HepG2 (cell line): Measurements from ENCODE around the gene HS6ST2. TPM values are rescaled to one million over a fixed set of nuclear protein-coding genes. Genes with fewer than 3 reads are reported as not detected.

ENCODE experiments used
- ATAC-seq: fragments of 200-7000 bp; cut with Tn5 transposase; 3 replicates; pipeline ENCODE4 v1.9.1; 2020; ENCODE audit warnings: mild to moderate bottlenecking, moderate library complexity
- BruUV-seq: library from RNA; stranded (reverse); fragments of 400-500 nt; replicated peaks from 2 replicates; lab custom pipeline; 2021; lab: Mats Ljungman, UMichigan
- CTCF ChIA-PET: fragments of 300-600 bp; formaldehyde crosslinking; extraction: SDS; loops from one replicate; lab custom pipeline; 2021; ENCODE audit warnings: low total read pairs, inconsistent platforms, low intra/inter-chr PET ratio; lab: Yijun Ruan, JAX
- POLR2A ChIA-PET: fragments of 350-600 bp; sonication (Branson Sonifier 250); formaldehyde crosslinking; loops from one replicate; lab custom pipeline; 2020; ENCODE audit warnings: antibody characterized with exemption, inconsistent platforms; lab: Yijun Ruan, JAX
- DNase-seq: peaks from one replicate; pipeline ENCODE4 v3.0.0-alpha.2; 2015; ENCODE audit warnings: low spot score
- FAIRE-seq: peaks from 3 replicates; lab custom pipeline; 2011; peaks lifted over from hg19 to GRCh38; lab: Jason Lieb, UNC
- H2AFZ ChIP-seq: one replicate; pipeline ENCODE4 v1.6.1; 2011; ENCODE audit warnings: low read length, inconsistent platforms
- H3K27ac ChIP-seq: fragments of 300-600 bp; 3 replicates; pipeline ENCODE4 v1.8.0; 2011; ENCODE audit warnings: mixed run types, mild to moderate bottlenecking, mixed read lengths, low read length, inconsistent platforms; ENCODE audit not compliant: insufficient read depth; ENCODE audit errors: extremely low read length
- H3K27me3 ChIP-seq, 2 experiments: fragments of 200-600 bp in 1 of 2; 2 replicates in 1 of 2; 3 replicates in 1 of 2; pipeline versions ENCODE4 v1.6.0 to v1.8.0; 2011; ENCODE audit warnings: low read length in 2 of 2, mild to moderate bottlenecking in 2 of 2, moderate library complexity in 2 of 2, inconsistent platforms in 1 of 2; ENCODE audit not compliant: insufficient read depth in 2 of 2, control insufficient read depth in 1 of 2
- H3K36me3 ChIP-seq, 2 experiments: fragments of 200-600 bp in 1 of 2; replicated peaks in 1 of 2; 2 replicates in 1 of 2; 3 replicates in 1 of 2; pipeline versions ENCODE4 v1.5.1 to v1.8.0; 2011; ENCODE audit warnings: low read length in 2 of 2, inconsistent platforms in 1 of 2; ENCODE audit not compliant: insufficient read depth in 2 of 2, control insufficient read depth in 1 of 2
- H3K4me1 ChIP-seq: 2 replicates; pipeline ENCODE4 v1.5.1; 2012; ENCODE audit warnings: low read length, inconsistent platforms; ENCODE audit not compliant: insufficient read depth
- H3K4me2 ChIP-seq: 2 replicates; pipeline ENCODE4 v1.6.0; 2011; ENCODE audit warnings: low read depth, low read length, inconsistent platforms
- H3K4me3 ChIP-seq, 3 experiments: fragments of 200-600 bp in 1 of 3; sonication (generic), shearing (Covaris generic) in 1 of 3; replicated peaks in 1 of 3; 2 replicates each; pipeline ENCODE4 v1.5.1; 2011 to 2016; ENCODE audit warnings: low read length in 3 of 3, inconsistent platforms in 2 of 3, low read depth in 2 of 3, mild to moderate bottlenecking in 2 of 3, control low read depth in 1 of 3, mixed read lengths in 1 of 3; ENCODE audit not compliant: insufficient read depth in 1 of 3
- H3K79me2 ChIP-seq: one replicate; pipeline ENCODE4 v1.6.1; 2011; ENCODE audit warnings: low read length, inconsistent platforms; ENCODE audit not compliant: insufficient read depth
- H3K9ac ChIP-seq: 2 replicates; pipeline ENCODE4 v1.6.0; 2011; ENCODE audit warnings: mild to moderate bottlenecking, low read depth, low read length, inconsistent platforms; ENCODE audit not compliant: insufficient read depth
- H3K9me3 ChIP-seq: 2 replicates; pipeline ENCODE4 v1.5.1; 2012; ENCODE audit warnings: mild to moderate bottlenecking, low read length
- H4K20me1 ChIP-seq: 2 replicates; pipeline ENCODE4 v1.6.0; 2011; ENCODE audit warnings: inconsistent platforms, mild to moderate bottlenecking, low read length, moderate library complexity; ENCODE audit not compliant: insufficient read depth
- ELF1 ChIP-seq: sonication (generic); formaldehyde crosslinking; IDR thresholded peaks from 2 replicates; pipeline ENCODE4 v1.4.0; 2020; ENCODE audit warnings: missing genetic modification reagents
- ELF3 ChIP-seq: IDR thresholded peaks from 2 replicates; pipeline ENCODE4 v1.6.1; 2016; ENCODE audit warnings: missing genetic modification reagents, missing compliant biosample characterization
- FLYWCH1 ChIP-seq: sonication (generic); formaldehyde crosslinking; IDR thresholded peaks from 2 replicates; pipeline ENCODE4 v1.8.1; 2023; ENCODE audit warnings: mild to moderate bottlenecking, missing genetic modification reagents
- FOXA1 ChIP-seq, 2 experiments: fragments of 450-650 bp in 1 of 2; sonication (generic) in 1 of 2; formaldehyde crosslinking in 1 of 2; IDR thresholded peaks; 2 replicates each; pipeline versions ENCODE4 v1.4.0 to v1.6.1; 2016 to 2020; ENCODE audit warnings: missing genetic modification reagents in 1 of 2
- HDAC2 ChIP-seq: sonication (generic); formaldehyde crosslinking; IDR thresholded peaks from 2 replicates; pipeline ENCODE4 v1.4.0; 2020; ENCODE audit warnings: missing genetic modification reagents
- HHEX ChIP-seq: IDR thresholded peaks from 2 replicates; pipeline ENCODE4 v1.6.1; 2016; ENCODE audit warnings: control low read depth
- KDM2A ChIP-seq: sonication (generic); formaldehyde crosslinking; IDR thresholded peaks from 2 replicates; pipeline ENCODE4 v1.4.0; 2020; ENCODE audit warnings: low read depth, missing genetic modification reagents, borderline replicate concordance
- NR1H2 ChIP-seq: sonication (generic); formaldehyde crosslinking; IDR thresholded peaks from 2 replicates; pipeline ENCODE4 v1.8.1; 2022; ENCODE audit warnings: low read depth, missing genetic modification reagents, borderline replicate concordance
- PHF5A ChIP-seq: IDR thresholded peaks from one replicate; pipeline ENCODE4 v1.6.1; 2018; ENCODE audit warnings: low read depth, missing genetic modification reagents; ENCODE audit not compliant: unreplicated experiment
- TBX3 ChIP-seq: fragments of 450-650 bp; IDR thresholded peaks from 2 replicates; pipeline ENCODE4 v1.6.1; 2017; ENCODE audit warnings: antibody characterized with exemption, mild to moderate bottlenecking, inconsistent platforms, borderline replicate concordance
- TCF7 ChIP-seq: sonication (generic); IDR thresholded peaks from 2 replicates; pipeline ENCODE4 v1.6.1; 2016; ENCODE audit warnings: antibody characterized with exemption, low read depth
- XRCC5 ChIP-seq: fragments of 200-400 bp; formaldehyde crosslinking; optimal IDR thresholded peaks from 2 replicates; pipeline ENCODE3; 2017; ENCODE audit warnings: mild to moderate bottlenecking, low read length
- ZMAT3 ChIP-seq: sonication (generic); formaldehyde crosslinking; conservative IDR thresholded peaks from 2 replicates; pipeline ENCODE4 v1.7.0; 2021; ENCODE audit warnings: missing genetic modification reagents
- ZNF644 ChIP-seq: IDR thresholded peaks from 2 replicates; pipeline ENCODE4 v1.6.1; 2016; ENCODE audit warnings: low read depth
- WGBS: methylation state at CpG from one replicate; pipeline ENCODE4 v1.1.6; 2017; ENCODE audit warnings: low lambda C conversion rate; 5-methylcytosine and 5-hydroxymethylcytosine counted together
- in situ Hi-C: cut with HindIII; loops from 2 replicates; pipeline ENCODE4 v1.10.0; 2017; ENCODE audit warnings: low pct_unique_long_range_greater_than_20kb; ENCODE audit not compliant: extremely low pct_ligation_motif_present
- intact Hi-C: fragments of 100-400 bp; cut with micrococcal nuclease; formaldehyde crosslinking; loops from one replicate; pipeline ENCODE4 v1.10.0; 2022; ENCODE audit not compliant: unreplicated experiment
- polyA plus RNA-seq, 8 experiments: library from polyadenylated mRNA; depleted of rRNA in 3 of 8; stranded (reverse) in 7 of 8; unstranded in 1 of 8; fragments of >200 nt; fragmentation: Illumina TruSeq in 4 of 8; extraction: Trizol in 4 of 8; gene quantifications; 2 replicates each; pipeline versions ENCODE4 v1.2.1 to v1.2.3, GENCODE V29; 2011 to 2016; ENCODE audit warnings: low read depth in 4 of 8, missing spikeins in 1 of 8, mixed read lengths in 1 of 8; ENCODE audit not compliant: insufficient read depth in 1 of 8
- total RNA-seq, 5 experiments: library from RNA; depleted of rRNA; stranded (reverse); fragments of >200 nt; fragmentation: Illumina TruSeq; extraction: Trizol; gene quantifications; 2 replicates each; pipeline ENCODE4 v1.2.3, GENCODE V29; 2016; ENCODE audit warnings: low read depth in 1 of 5
- TF ChIP-seq, protein P1 (sequence below): sonication (generic); formaldehyde crosslinking; IDR thresholded peaks from 2 replicates; pipeline ENCODE4 v1.5.0; 2020; ENCODE audit warnings: missing genetic modification reagents
- TF ChIP-seq, protein P2 (sequence below): IDR thresholded peaks from 2 replicates; pipeline ENCODE4 v1.4.0; 2020; ENCODE audit warnings: mild to moderate bottlenecking, missing genetic modification reagents
- TF ChIP-seq, protein P3 (sequence below): sonication (generic); formaldehyde crosslinking; IDR thresholded peaks from 2 replicates; pipeline ENCODE4 v1.4.0; 2020; ENCODE audit warnings: missing genetic modification reagents

HS6ST2 gene
- total and polyA plus RNA-seq, 2 of the 13 experiments (the other 11 are each of a cell fraction or from before 2014, with no cell fraction given): 0.05 TPM; not detected in 1

DNA sequence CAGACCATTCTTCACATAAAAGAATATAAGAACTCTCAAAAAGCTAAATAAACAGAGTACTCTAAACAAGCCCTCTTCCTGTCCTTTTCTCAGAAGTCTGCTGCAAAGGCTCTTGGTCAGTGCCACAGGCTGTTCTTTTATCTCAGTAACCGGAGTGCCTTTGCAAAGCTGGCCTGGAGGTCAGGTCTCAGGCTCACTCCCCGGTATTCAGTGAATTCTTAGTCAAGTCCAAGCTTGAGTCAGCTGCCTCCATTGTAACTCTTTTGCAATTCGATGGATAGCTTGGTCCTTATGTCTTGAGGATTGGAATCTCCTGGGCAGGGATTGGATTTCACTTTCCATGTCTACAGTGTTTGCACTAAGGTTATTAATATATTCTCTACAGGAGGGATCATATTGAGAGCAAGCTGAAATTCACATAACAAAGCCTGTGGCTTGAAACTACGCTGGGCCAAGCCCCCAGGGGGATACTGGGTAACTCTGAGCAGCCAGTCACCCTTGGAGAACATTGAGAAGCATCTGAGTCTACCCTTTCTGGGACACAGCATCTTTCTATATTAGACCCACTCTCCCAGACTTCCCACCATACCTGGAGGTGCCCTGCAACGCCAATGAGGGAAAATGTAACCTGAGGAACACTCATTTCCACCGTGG lies 10.0 kb upstream of the HS6ST2 start (continued):
- TF ChIP-seq, protein P1, sequence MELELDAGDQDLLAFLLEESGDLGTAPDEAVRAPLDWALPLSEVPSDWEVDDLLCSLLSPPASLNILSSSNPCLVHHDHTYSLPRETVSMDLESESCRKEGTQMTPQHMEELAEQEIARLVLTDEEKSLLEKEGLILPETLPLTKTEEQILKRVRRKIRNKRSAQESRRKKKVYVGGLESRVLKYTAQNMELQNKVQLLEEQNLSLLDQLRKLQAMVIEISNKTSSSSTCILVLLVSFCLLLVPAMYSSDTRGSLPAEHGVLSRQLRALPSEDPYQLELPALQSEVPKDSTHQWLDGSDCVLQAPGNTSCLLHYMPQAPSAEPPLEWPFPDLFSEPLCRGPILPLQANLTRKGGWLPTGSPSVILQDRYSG (CRISPR knock-in tag): no peak
- TF ChIP-seq ELF1 (CRISPR knock-in tag): no peak

DNA sequence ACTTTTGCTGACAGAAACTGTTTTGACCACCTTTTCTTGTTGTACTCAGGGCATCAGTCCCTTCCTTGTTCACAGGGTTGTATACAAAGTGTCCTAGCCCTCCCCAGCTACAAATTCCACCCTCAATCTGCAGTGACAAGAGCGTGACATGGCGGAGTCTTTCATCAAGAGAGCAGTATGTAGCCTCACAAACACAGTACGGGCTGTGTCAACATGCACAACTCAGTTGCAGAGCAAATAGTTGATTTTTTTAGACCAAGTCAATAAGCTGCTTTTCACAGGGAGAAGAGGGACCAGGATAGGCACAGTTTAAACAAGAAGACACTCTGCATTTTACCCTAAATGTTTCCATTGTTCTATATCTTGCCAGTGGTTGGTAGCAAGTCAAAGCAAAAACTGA lies 8.6 kb upstream of the HS6ST2 start:
- intact Hi-C loops (no loop called here), in situ Hi-C loops (no loop called here)
- Histone ChIP-seq H3K79me2 (no peaks in the 10 kb centered on the region), H4K20me1 (no peaks in the 10 kb centered on the region), H3K4me2 (peak overlapping the region; percentile 39), H3K36me3 (no peaks in the 10 kb centered on the region), H3K27me3 (no peaks in the 10 kb centered on the region), H3K9me3 (no peaks in the 10 kb centered on the region), H3K27ac (no peak overlapping the region), H2AFZ (no peak overlapping the region), H3K4me1 (peaks cover 18% of the 10 kb centered on the region), H3K9ac (no peak overlapping the region), H3K4me3 (no peak overlapping the region; a peak in 1 of 6 replicates)
- 0% methylated on average over 1 of the region's 3 CpGs for WGBS
- DNase-seq (peak; percentile 59), FAIRE-seq (peak; percentile 81), ATAC-seq (peak; percentile 92)
- ChIA-PET POLR2A (interaction anchor here (0.5 kb wide), 1 partner anchor 220 kb away, joined by 3 read pairs; no protein-coding TSS in a partner anchor), CTCF (no interaction called here)
- no TSS peak for BruUV-seq
- TF ChIP-seq KDM2A (CRISPR knock-in tag) (no peak), HHEX (peak; percentile 80), FLYWCH1 (CRISPR knock-in tag) (no peak), TBX3 (peak; percentile 77; the same call in 1 of the 2 replicates), FOXA1 (IDR thresholded peaks at IDR 0.05) (peak; percentile 86), FOXA1 (CRISPR knock-in tag; IDR thresholded peaks at IDR 0.05) (peak; percentile 87), TCF7 (peak; percentile 90), ZMAT3 (CRISPR knock-in tag) (no peak), ELF3 (CRISPR knock-in tag) (peak; percentile 42; the same call in 1 of the 2 replicates), HDAC2 (peak; percentile 23; the same call in 1 of the 2 replicates), ZNF644 (CRISPR knock-in tag) (peak; percentile 49; the same call in 1 of the 2 replicates), NR1H2 (CRISPR knock-in tag) (no peak), PHF5A (CRISPR knock-in tag) (no peak), XRCC5 (no peak)
- TF ChIP-seq, protein P2, sequence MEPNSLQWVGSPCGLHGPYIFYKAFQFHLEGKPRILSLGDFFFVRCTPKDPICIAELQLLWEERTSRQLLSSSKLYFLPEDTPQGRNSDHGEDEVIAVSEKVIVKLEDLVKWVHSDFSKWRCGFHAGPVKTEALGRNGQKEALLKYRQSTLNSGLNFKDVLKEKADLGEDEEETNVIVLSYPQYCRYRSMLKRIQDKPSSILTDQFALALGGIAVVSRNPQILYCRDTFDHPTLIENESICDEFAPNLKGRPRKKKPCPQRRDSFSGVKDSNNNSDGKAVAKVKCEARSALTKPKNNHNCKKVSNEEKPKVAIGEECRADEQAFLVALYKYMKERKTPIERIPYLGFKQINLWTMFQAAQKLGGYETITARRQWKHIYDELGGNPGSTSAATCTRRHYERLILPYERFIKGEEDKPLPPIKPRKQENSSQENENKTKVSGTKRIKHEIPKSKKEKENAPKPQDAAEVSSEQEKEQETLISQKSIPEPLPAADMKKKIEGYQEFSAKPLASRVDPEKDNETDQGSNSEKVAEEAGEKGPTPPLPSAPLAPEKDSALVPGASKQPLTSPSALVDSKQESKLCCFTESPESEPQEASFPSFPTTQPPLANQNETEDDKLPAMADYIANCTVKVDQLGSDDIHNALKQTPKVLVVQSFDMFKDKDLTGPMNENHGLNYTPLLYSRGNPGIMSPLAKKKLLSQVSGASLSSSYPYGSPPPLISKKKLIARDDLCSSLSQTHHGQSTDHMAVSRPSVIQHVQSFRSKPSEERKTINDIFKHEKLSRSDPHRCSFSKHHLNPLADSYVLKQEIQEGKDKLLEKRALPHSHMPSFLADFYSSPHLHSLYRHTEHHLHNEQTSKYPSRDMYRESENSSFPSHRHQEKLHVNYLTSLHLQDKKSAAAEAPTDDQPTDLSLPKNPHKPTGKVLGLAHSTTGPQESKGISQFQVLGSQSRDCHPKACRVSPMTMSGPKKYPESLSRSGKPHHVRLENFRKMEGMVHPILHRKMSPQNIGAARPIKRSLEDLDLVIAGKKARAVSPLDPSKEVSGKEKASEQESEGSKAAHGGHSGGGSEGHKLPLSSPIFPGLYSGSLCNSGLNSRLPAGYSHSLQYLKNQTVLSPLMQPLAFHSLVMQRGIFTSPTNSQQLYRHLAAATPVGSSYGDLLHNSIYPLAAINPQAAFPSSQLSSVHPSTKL (CRISPR knock-in tag): peak; percentile 60
- TF ChIP-seq, protein P3, sequence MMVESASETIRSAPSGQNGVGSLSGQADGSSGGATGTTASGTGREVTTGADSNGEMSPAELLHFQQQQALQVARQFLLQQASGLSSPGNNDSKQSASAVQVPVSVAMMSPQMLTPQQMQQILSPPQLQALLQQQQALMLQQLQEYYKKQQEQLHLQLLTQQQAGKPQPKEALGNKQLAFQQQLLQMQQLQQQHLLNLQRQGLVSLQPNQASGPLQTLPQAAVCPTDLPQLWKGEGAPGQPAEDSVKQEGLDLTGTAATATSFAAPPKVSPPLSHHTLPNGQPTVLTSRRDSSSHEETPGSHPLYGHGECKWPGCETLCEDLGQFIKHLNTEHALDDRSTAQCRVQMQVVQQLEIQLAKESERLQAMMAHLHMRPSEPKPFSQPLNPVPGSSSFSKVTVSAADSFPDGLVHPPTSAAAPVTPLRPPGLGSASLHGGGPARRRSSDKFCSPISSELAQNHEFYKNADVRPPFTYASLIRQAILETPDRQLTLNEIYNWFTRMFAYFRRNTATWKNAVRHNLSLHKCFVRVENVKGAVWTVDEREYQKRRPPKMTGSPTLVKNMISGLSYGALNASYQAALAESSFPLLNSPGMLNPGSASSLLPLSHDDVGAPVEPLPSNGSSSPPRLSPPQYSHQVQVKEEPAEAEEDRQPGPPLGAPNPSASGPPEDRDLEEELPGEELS (CRISPR knock-in tag): peak; percentile 73
